ENCODE data around the gene FBN3.

FBN3 gene

GRCh38 chr19:8148410-8149260 lies 757 bp downstream of the FBN3 start:
- no peak for DNase-seq

GRCh38 chr19:8148088-8148409 lies 1.3 kb downstream of the FBN3 start:
- no peak for DNase-seq

- DNase-seq: no peak
Observed at GRCh38 chr19:8147582-8147978, 1.8 kb downstream of the FBN3 start.

- no peak for DNase-seq
Observed at GRCh38 chr19:8146877-8147581, 2.4 kb downstream of the FBN3 start.

- no peak for DNase-seq
Observed at GRCh38 chr19:8144273-8144995, 5.0 kb downstream of the FBN3 start.

- no peak for DNase-seq
Observed at GRCh38 chr19:8143041-8143440, 6.4 kb downstream of the FBN3 start.

- DNase-seq: no peak
Observed at GRCh38 chr19:8142513-8142900, 6.9 kb downstream of the FBN3 start.

- DNase-seq: no peak
Observed at GRCh38 chr19:8141726-8142512, 7.5 kb downstream of the FBN3 start.

- no peak for DNase-seq
Observed at GRCh38 chr19:8138201-8138600, 11.2 kb downstream of the FBN3 start.

GRCh38 chr19:8137425-8137824 lies 12.0 kb downstream of the FBN3 start:
- DNase-seq: no peak

GRCh38 chr19:8135946-8136618 lies 13.3 kb downstream of the FBN3 start:
- DNase-seq: no peak

GRCh38 chr19:8132858-8133458 lies 16.4 kb downstream of the FBN3 start:
- no peak for DNase-seq

- DNase-seq: no peak
Observed at GRCh38 chr19:8131517-8131916, 17.9 kb downstream of the FBN3 start.

- no peak for DNase-seq
Observed at GRCh38 chr19:8129061-8129618, 20.3 kb downstream of the FBN3 start.

GRCh38 chr19:8128551-8128950 lies 20.8 kb downstream of the FBN3 start:
- no peak for DNase-seq

GRCh38 chr19:8127311-8127710 lies 22.1 kb downstream of the FBN3 start:
- no peak for DNase-seq

- no peak for DNase-seq
Observed at GRCh38 chr19:8126511-8126910, 22.9 kb downstream of the FBN3 start.

- no peak for DNase-seq
Observed at GRCh38 chr19:8126008-8126407, 23.4 kb downstream of the FBN3 start.

GRCh38 chr19:8123683-8124082 lies 25.7 kb downstream of the FBN3 start:
- DNase-seq: no peak

GRCh38 chr19:8120636-8121480 lies 28.5 kb downstream of the FBN3 start:
- DNase-seq: no peak

Measured in fibroblast of skin of scalp (primary cell).